ENCODE data around the gene FAM120C. TPM values are rescaled to one million over a fixed set of nuclear protein-coding genes. Genes with fewer than 3 reads are reported as not detected.

The FAM120C gene
- total RNA-seq, 1 donor from 2014 or later: 3.5 TPM

GRCh38 chrX:54116391-54116790 lies 66.7 kb downstream of the FAM120C start:
- no peaks in the 10 kb centered on the region for H3K27me3 ChIP-seq (ENCODE audit: control insufficient read depth, insufficient read depth, low read length)
- no peak for DNase-seq (ENCODE audit: low read depth)
- H3K36me3 ChIP-seq (ENCODE audit: control insufficient read depth, insufficient read depth, low read length): no peaks in the 10 kb centered on the region
- TF ChIP-seq, protein P1, sequence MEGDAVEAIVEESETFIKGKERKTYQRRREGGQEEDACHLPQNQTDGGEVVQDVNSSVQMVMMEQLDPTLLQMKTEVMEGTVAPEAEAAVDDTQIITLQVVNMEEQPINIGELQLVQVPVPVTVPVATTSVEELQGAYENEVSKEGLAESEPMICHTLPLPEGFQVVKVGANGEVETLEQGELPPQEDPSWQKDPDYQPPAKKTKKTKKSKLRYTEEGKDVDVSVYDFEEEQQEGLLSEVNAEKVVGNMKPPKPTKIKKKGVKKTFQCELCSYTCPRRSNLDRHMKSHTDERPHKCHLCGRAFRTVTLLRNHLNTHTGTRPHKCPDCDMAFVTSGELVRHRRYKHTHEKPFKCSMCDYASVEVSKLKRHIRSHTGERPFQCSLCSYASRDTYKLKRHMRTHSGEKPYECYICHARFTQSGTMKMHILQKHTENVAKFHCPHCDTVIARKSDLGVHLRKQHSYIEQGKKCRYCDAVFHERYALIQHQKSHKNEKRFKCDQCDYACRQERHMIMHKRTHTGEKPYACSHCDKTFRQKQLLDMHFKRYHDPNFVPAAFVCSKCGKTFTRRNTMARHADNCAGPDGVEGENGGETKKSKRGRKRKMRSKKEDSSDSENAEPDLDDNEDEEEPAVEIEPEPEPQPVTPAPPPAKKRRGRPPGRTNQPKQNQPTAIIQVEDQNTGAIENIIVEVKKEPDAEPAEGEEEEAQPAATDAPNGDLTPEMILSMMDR (IDR thresholded peaks at IDR 0.05; ENCODE audit: insufficient read depth, low read length, poor library complexity, severe bottlenecking): no peak
- no peak overlapping the region for H3K4me3 ChIP-seq (ENCODE audit: low read depth, low read length)

- H3K27me3 ChIP-seq (ENCODE audit: control insufficient read depth, insufficient read depth, low read length): no peaks in the 10 kb centered on the region
- no peaks in the 10 kb centered on the region for H3K36me3 ChIP-seq (ENCODE audit: control insufficient read depth, insufficient read depth, low read length)
- H3K4me3 ChIP-seq (ENCODE audit: low read depth, low read length): no peak overlapping the region
- no peak for DNase-seq (ENCODE audit: low read depth)
- TF ChIP-seq, protein P1 (IDR thresholded peaks at IDR 0.05; ENCODE audit: insufficient read depth, low read length, poor library complexity, severe bottlenecking): no peak
Observed at GRCh38 chrX:54093571-54093970, 89.5 kb downstream of the FAM120C start.

- H3K36me3 ChIP-seq (ENCODE audit: control insufficient read depth, insufficient read depth, low read length): no peaks in the 10 kb centered on the region
- TF ChIP-seq, protein P1 (IDR thresholded peaks at IDR 0.05; ENCODE audit: insufficient read depth, low read length, poor library complexity, severe bottlenecking): no peak
- no peak overlapping the region for H3K4me3 ChIP-seq (ENCODE audit: low read depth, low read length)
- H3K27me3 ChIP-seq (ENCODE audit: control insufficient read depth, insufficient read depth, low read length): no peaks in the 10 kb centered on the region
- DNase-seq (ENCODE audit: low read depth): no peak
Observed at GRCh38 chrX:54093159-54093558, 89.9 kb downstream of the FAM120C start.

GRCh38 chrX:54090880-54091279 lies 92.2 kb downstream of the FAM120C start:
- H3K4me3 ChIP-seq (ENCODE audit: low read depth, low read length): no peak overlapping the region
- no peaks in the 10 kb centered on the region for H3K36me3 ChIP-seq (ENCODE audit: control insufficient read depth, insufficient read depth, low read length)
- H3K27me3 ChIP-seq (ENCODE audit: control insufficient read depth, insufficient read depth, low read length): no peaks in the 10 kb centered on the region
- no peak for DNase-seq (ENCODE audit: low read depth)
- TF ChIP-seq, protein P1 (IDR thresholded peaks at IDR 0.05; ENCODE audit: insufficient read depth, low read length, poor library complexity, severe bottlenecking): no peak

- no peaks in the 10 kb centered on the region for H3K27me3 ChIP-seq (ENCODE audit: control insufficient read depth, insufficient read depth, low read length)
- H3K4me3 ChIP-seq (ENCODE audit: low read depth, low read length): no peak overlapping the region
- TF ChIP-seq, protein P1 (IDR thresholded peaks at IDR 0.05; ENCODE audit: insufficient read depth, low read length, poor library complexity, severe bottlenecking): no peak
- DNase-seq (ENCODE audit: low read depth): no peak
- no peaks in the 10 kb centered on the region for H3K36me3 ChIP-seq (ENCODE audit: control insufficient read depth, insufficient read depth, low read length)
Observed at GRCh38 chrX:54089191-54089590, 93.9 kb downstream of the FAM120C start.

- H3K4me3 ChIP-seq (ENCODE audit: low read depth, low read length): no peak overlapping the region
- DNase-seq (ENCODE audit: low read depth): no peak
- TF ChIP-seq, protein P1 (IDR thresholded peaks at IDR 0.05; ENCODE audit: insufficient read depth, low read length, poor library complexity, severe bottlenecking): no peak
- H3K36me3 ChIP-seq (ENCODE audit: control insufficient read depth, insufficient read depth, low read length): no peaks in the 10 kb centered on the region
- H3K27me3 ChIP-seq (ENCODE audit: control insufficient read depth, insufficient read depth, low read length): no peaks in the 10 kb centered on the region
Observed at GRCh38 chrX:54087661-54088060, 95.4 kb downstream of the FAM120C start.
